Right lobe of liver (tissue), 4 donors: ENCODE data around the gene RAPGEF3.

Source experiments
- POLR2A ChIP-seq: fragments of 450-650 bp; IDR thresholded peaks from one replicate; pipeline ENCODE4 v1.6.1; 2017; ENCODE audit warnings: antibody characterized with exemption, mild to moderate bottlenecking
- TF ChIP-seq, protein P1 (sequence below), 4 donors: fragments of 200-600 bp in 3 of 4; fragments of 450-650 bp in 1 of 4; IDR thresholded peaks; one replicate each; pipeline versions ENCODE4 v1.5.1 to v1.8.0; 2016 to 2022; ENCODE audit warnings: antibody characterized with exemption in 4 of 4, mild to moderate bottlenecking in 2 of 4
- donor health status: DM: no; HTN: no; CAD: no.
- donor health status: DM: no; HTN: no; CAD: no.
- donor health status: DM: no; HTN: yes; CAD: no.

GRCh38 chr12:47803191-47803875 lies 44.7 kb upstream of the RAPGEF3 start:
- TF ChIP-seq, protein P1, sequence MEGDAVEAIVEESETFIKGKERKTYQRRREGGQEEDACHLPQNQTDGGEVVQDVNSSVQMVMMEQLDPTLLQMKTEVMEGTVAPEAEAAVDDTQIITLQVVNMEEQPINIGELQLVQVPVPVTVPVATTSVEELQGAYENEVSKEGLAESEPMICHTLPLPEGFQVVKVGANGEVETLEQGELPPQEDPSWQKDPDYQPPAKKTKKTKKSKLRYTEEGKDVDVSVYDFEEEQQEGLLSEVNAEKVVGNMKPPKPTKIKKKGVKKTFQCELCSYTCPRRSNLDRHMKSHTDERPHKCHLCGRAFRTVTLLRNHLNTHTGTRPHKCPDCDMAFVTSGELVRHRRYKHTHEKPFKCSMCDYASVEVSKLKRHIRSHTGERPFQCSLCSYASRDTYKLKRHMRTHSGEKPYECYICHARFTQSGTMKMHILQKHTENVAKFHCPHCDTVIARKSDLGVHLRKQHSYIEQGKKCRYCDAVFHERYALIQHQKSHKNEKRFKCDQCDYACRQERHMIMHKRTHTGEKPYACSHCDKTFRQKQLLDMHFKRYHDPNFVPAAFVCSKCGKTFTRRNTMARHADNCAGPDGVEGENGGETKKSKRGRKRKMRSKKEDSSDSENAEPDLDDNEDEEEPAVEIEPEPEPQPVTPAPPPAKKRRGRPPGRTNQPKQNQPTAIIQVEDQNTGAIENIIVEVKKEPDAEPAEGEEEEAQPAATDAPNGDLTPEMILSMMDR (IDR thresholded peaks at IDR 0.05), result no peak
- TF ChIP-seq POLR2A, result no peak
